Endodermal cell (in vitro differentiated cells): Measurements from ENCODE around the gene GSK3A. TPM values are rescaled to one million over a fixed set of nuclear protein-coding genes. Genes with fewer than 3 reads are reported as not detected.
A peak's percentile ranks its signal among the peaks of the same experiment; 100 is the strongest.

Source experiments
- DNase-seq: peaks from one replicate; pipeline ENCODE4 v3.0.0-alpha.2; 2017
- H3K27ac ChIP-seq: 2 replicates; pipeline ENCODE4 v1.5.1; 2013; ENCODE audit warnings: mild to moderate bottlenecking, low read depth, low read length, moderate library complexity
- H3K27me3 ChIP-seq: 2 replicates; pipeline ENCODE4 v1.6.1; 2013; ENCODE audit warnings: mild to moderate bottlenecking, low read length, moderate library complexity; ENCODE audit not compliant: insufficient read depth, control insufficient read depth, poor library complexity, severe bottlenecking
- H3K36me3 ChIP-seq: 2 replicates; pipeline ENCODE4 v1.7.0; 2013; ENCODE audit warnings: mild to moderate bottlenecking, low read length, moderate library complexity; ENCODE audit not compliant: control insufficient read depth, insufficient read depth
- H3K4me1 ChIP-seq: one replicate; pipeline ENCODE4 v1.7.0; 2013; ENCODE audit warnings: low read length; ENCODE audit not compliant: control insufficient read depth, insufficient read depth
- H3K4me3 ChIP-seq: 2 replicates; pipeline ENCODE4 v1.5.1; 2013; ENCODE audit warnings: mild to moderate bottlenecking, low read length, moderate library complexity
- H3K9ac ChIP-seq: 2 replicates; pipeline ENCODE4 v1.6.1; 2013; ENCODE audit warnings: mild to moderate bottlenecking, low read length, moderate library complexity; ENCODE audit not compliant: poor library complexity, severe bottlenecking; ENCODE audit errors: extremely low read depth
- H3K9me3 ChIP-seq: 2 replicates; pipeline ENCODE4 v1.6.1; 2013; ENCODE audit warnings: mild to moderate bottlenecking, low read length, moderate library complexity; ENCODE audit not compliant: control insufficient read depth
- H3K27ac Mint-ChIP-seq: 2 replicates; pipeline ENCODE4 v1.8.0; 2020; ENCODE audit warnings: mixed read lengths
- H3K27me3 Mint-ChIP-seq: 2 replicates; pipeline ENCODE4 v1.8.0; 2021; ENCODE audit warnings: mild to moderate bottlenecking, mixed read lengths; ENCODE audit not compliant: insufficient read depth
- H3K36me3 Mint-ChIP-seq: 2 replicates; pipeline ENCODE4 v1.8.0; 2020; ENCODE audit warnings: low read depth, mixed read lengths
- H3K4me1 Mint-ChIP-seq: 2 replicates; pipeline ENCODE4 v1.8.0; 2020; ENCODE audit warnings: mixed read lengths
- H3K4me3 Mint-ChIP-seq: 2 replicates; pipeline ENCODE4 v1.8.0; 2020; ENCODE audit warnings: mild to moderate bottlenecking, moderate library complexity, mixed read lengths
- H3K9me3 Mint-ChIP-seq: 2 replicates; pipeline ENCODE4 v1.8.0; 2020; ENCODE audit warnings: mild to moderate bottlenecking, mixed read lengths
- CTCF ChIP-seq: fragments of 200-600 bp; sonication (generic); conservative IDR thresholded peaks from 2 replicates; pipeline ENCODE4 v1.5.0; 2021; ENCODE audit warnings: antibody characterized with exemption, mild to moderate bottlenecking
- WGBS, 2 experiments: methylation state at CpG; one replicate each; pipeline versions ENCODE4 v1.1.5 to v1.1.7; 2013; ENCODE audit warnings: missing lambda C conversion rate in 2 of 2, mixed read lengths in 1 of 2; ENCODE audit not compliant: insufficient coverage in 1 of 2, insufficient read length in 1 of 2; 5-methylcytosine and 5-hydroxymethylcytosine counted together
- total RNA-seq, 2 donors: library from RNA; stranded (reverse); fragmentation: NEBNext Ultra II Directional in 1 of 2; extraction: Animal tissue kit (Norgen Biotek cat#: 25700) in 1 of 2; gene quantifications; 2 replicates in 1 of 2; 3 replicates in 1 of 2; pipeline ENCODE4 v1.2.1, GENCODE V29; 2021

The GSK3A gene
- total RNA-seq, 2 donors from 2014 or later, result 52.6 to 55.1 TPM

DNA sequence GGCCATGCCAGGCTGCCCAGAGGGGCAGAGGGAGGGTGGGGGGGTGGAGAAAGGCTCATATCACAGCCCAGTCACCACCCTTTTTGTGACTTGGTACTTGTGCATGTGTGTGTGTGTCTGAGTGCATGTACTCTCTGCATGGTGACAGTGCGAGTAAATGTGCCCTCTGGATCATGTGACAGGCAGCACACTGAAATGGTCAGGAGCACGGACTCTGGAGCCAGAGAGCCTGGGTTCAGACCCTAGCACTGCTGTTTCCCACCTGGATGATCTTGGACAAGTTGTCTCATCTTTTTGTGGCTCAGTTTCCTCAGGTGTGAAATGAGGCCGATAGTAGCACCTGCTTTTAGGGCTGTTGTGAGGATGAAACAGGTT lies 28.6 kb upstream of the GSK3A start:
- Histone ChIP-seq H3K27me3 (no peaks in the 10 kb centered on the region), H3K36me3 (peaks cover 16% of the 10 kb centered on the region), H3K4me3 (no peak overlapping the region), H3K27ac (no peak overlapping the region), H3K9ac (no peak overlapping the region), H3K4me1 (peaks cover 4% of the 10 kb centered on the region), H3K9me3 (no peaks in the 10 kb centered on the region)
- H3K27ac Mint-ChIP-seq, result peak overlapping the region; percentile 65
- peaks cover 25% of the 10 kb centered on the region for H3K4me1 Mint-ChIP-seq
- TF ChIP-seq CTCF, result no peak
- WGBS, 2 experiments, result 93 to 100% methylated on average over 3 of the region's 3 CpGs
- H3K27me3 Mint-ChIP-seq, result no peaks in the 10 kb centered on the region
- no peaks in the 10 kb centered on the region for H3K9me3 Mint-ChIP-seq
- peaks cover 22% of the 10 kb centered on the region for H3K36me3 Mint-ChIP-seq
- no peak overlapping the region for H3K4me3 Mint-ChIP-seq
- no peak for DNase-seq

- Mint-ChIP-seq H3K36me3 (peaks cover 22% of the 10 kb centered on the region), H3K27ac (peak overlapping the region; percentile 76), H3K27me3 (no peaks in the 10 kb centered on the region), H3K4me1 (peaks cover 25% of the 10 kb centered on the region), H3K9me3 (no peaks in the 10 kb centered on the region), H3K4me3 (no peak overlapping the region)
- WGBS, 2 experiments, result 83 to 87% methylated on average over 7 to 18 of the region's 18 CpGs
- H3K9ac ChIP-seq, result peak overlapping the region; percentile 41
- peaks cover 4% of the 10 kb centered on the region for H3K4me1 ChIP-seq
- no peaks in the 10 kb centered on the region for H3K9me3 ChIP-seq
- no peak for DNase-seq
- no peaks in the 10 kb centered on the region for H3K27me3 ChIP-seq
- peak overlapping the region; percentile 88 for H3K4me3 ChIP-seq
- peaks cover 16% of the 10 kb centered on the region for H3K36me3 ChIP-seq
- H3K27ac ChIP-seq, result no peak overlapping the region
- TF ChIP-seq CTCF, result no peak
Measured at GRCh38 chr19:42270346-42271044, 28.1 kb upstream of the GSK3A start.

DNA sequence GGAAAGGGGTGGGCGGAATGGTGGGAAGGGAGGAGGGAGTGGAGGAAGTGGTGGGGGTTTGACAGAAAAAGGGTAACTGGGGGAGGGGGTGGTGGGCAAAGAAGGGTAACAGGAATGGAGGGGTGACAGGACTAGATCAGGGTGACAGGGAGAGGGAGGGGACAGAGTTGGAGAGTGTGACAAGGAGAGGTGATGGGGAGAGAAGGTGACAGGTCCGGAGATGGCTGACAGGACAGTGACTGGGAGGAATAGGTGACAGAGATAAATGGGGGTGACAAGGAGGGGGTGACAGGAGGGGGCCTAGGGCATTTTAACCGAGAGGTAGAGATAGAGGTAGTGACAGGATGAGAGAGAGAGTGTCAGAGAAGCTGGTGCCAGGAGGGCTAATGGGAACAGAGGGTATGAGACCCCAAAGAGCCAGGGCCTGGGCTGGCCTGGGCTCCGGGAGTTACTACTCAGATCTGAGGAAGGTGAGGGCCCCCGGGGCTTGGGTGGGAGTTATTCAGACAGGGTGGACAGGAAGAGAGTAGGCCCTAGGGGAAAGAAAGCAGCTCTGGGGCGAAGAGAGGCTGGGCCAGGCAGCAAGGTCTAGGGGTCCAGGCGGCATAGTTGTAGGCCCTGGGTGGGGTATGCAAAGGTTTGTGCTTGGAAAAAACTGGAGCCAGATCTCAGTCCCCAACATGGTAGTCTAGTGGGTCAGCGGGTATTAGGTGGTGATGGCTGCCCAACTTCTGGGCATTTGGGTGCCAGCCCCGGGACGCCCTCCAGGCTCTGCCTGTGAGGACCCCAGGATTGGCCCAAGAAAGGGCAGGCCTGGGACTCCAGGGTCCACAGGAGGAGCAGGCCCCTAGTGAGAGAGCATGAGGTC lies 27.3 kb upstream of the GSK3A start:
- Histone ChIP-seq H3K27ac (peak overlapping the region; percentile 24), H3K4me1 (peaks cover 4% of the 10 kb centered on the region), H3K9me3 (no peaks in the 10 kb centered on the region), H3K27me3 (no peaks in the 10 kb centered on the region), H3K4me3 (peak overlapping the region; percentile 88), H3K9ac (peak overlapping the region; percentile 41), H3K36me3 (peaks cover 10% of the 10 kb centered on the region)
- 68 to 71% methylated on average over 6 to 10 of the region's 10 CpGs for WGBS, 2 experiments
- Mint-ChIP-seq H3K27me3 (no peaks in the 10 kb centered on the region), H3K4me1 (peaks cover 25% of the 10 kb centered on the region), H3K4me3 (no peak overlapping the region), H3K36me3 (peaks cover 16% of the 10 kb centered on the region), H3K27ac (peak overlapping the region; percentile 76), H3K9me3 (no peaks in the 10 kb centered on the region)
- TF ChIP-seq CTCF, result no peak
- no peak for DNase-seq
